CD4-positive, alpha-beta memory T cell (primary cell): ENCODE results near the gene XPO6. TPM values are rescaled to one million over a fixed set of nuclear protein-coding genes. Genes with fewer than 3 reads are reported as not detected.

Source experiments
- CTCF ChIA-PET: fragments of 350-600 bp; sonication (Branson Sonifier 250); formaldehyde crosslinking; loops from one replicate; lab custom pipeline; 2021; ENCODE audit warnings: inconsistent platforms; ENCODE audit not compliant: partially characterized antibody; lab: Charles Lee
- POLR2A ChIA-PET: fragments of 350-600 bp; sonication (Branson Sonifier 250); formaldehyde crosslinking; loops from one replicate; lab custom pipeline; 2021; ENCODE audit not compliant: partially characterized antibody; lab: Charles Lee
- DNase-seq, 5 donors: peaks; one replicate each; pipeline versions ENCODE4 v3.0.0 to v3.0.0-alpha.2; 2020 to 2022; ENCODE audit warnings: mixed read lengths in 1 of 5
- H3K27ac ChIP-seq: one replicate; pipeline ENCODE4 v1.7.0; 2013; ENCODE audit warnings: low read depth, low read length
- H3K27me3 ChIP-seq: 2 replicates; pipeline ENCODE4 v1.7.0; 2013; ENCODE audit warnings: mild to moderate bottlenecking, low read length, moderate library complexity; ENCODE audit not compliant: insufficient read depth
- H3K36me3 ChIP-seq: 2 replicates; pipeline ENCODE4 v1.7.0; 2013; ENCODE audit warnings: mild to moderate bottlenecking, low read length, moderate library complexity; ENCODE audit not compliant: insufficient read depth
- H3K4me1 ChIP-seq: 2 replicates; pipeline ENCODE4 v1.7.0; 2013; ENCODE audit warnings: mild to moderate bottlenecking, low read length, moderate library complexity; ENCODE audit not compliant: insufficient read depth
- H3K4me3 ChIP-seq, 2 donors: one replicate each; pipeline ENCODE4 v1.7.0; 2013; ENCODE audit warnings: low read length in 2 of 2, mild to moderate bottlenecking in 1 of 2
- H3K9me3 ChIP-seq, 2 donors: one replicate each; pipeline ENCODE4 v1.7.0; 2013; ENCODE audit warnings: low read length in 2 of 2, control low read depth in 1 of 2; ENCODE audit not compliant: control insufficient read depth in 1 of 2
- H3K27ac Mint-ChIP-seq, 7 donors: one replicate each; pipeline ENCODE4 v1.8.0; 2020 to 2021; ENCODE audit warnings: mixed read lengths in 7 of 7, mild to moderate bottlenecking in 6 of 7, inconsistent platforms in 3 of 7, moderate library complexity in 3 of 7
- H3K27me3 Mint-ChIP-seq, 2 donors: one replicate each; pipeline ENCODE4 v1.8.0; 2020 to 2021; ENCODE audit warnings: mixed read lengths in 2 of 2
- H3K36me3 Mint-ChIP-seq, 2 donors: one replicate each; pipeline ENCODE4 v1.8.0; 2020 to 2021; ENCODE audit warnings: mixed read lengths in 2 of 2, inconsistent platforms in 1 of 2, mild to moderate bottlenecking in 1 of 2
- H3K4me1 Mint-ChIP-seq, 4 donors: one replicate each; pipeline ENCODE4 v1.8.0; 2020 to 2021; ENCODE audit warnings: mixed read lengths in 4 of 4, mild to moderate bottlenecking in 1 of 4
- H3K4me3 Mint-ChIP-seq, 8 donors: one replicate each; pipeline ENCODE4 v1.8.0; 2020 to 2021; ENCODE audit warnings: mixed read lengths in 8 of 8, mild to moderate bottlenecking in 7 of 8, moderate library complexity in 6 of 8, inconsistent platforms in 3 of 8
- H3K9me3 Mint-ChIP-seq, 8 donors: one replicate each; pipeline ENCODE4 v1.8.0; 2020 to 2021; ENCODE audit warnings: mixed read lengths in 8 of 8, mild to moderate bottlenecking in 5 of 8, inconsistent platforms in 3 of 8, moderate library complexity in 1 of 8
- intact Hi-C: fragments of 100-400 bp; cut with micrococcal nuclease; formaldehyde crosslinking; loops from one replicate; pipeline ENCODE4 v1.15.1; 2023
- polyA plus RNA-seq, 2 donors: library from polyadenylated mRNA; unstranded; fragments of 300-500 nt; fragmentation: Illumina TruSeq; gene quantifications; one replicate each; pipeline ENCODE4 v1.2.3, GENCODE V29; 2021
- total RNA-seq, 2 experiments: library from RNA; stranded (reverse); gene quantifications; one replicate each; pipeline ENCODE4 v1.2.3, GENCODE V29; 2021

Gene XPO6
- total and polyA plus RNA-seq, 4 experiments from 2014 or later: 35.7 to 350 (median 219) TPM

DNA sequence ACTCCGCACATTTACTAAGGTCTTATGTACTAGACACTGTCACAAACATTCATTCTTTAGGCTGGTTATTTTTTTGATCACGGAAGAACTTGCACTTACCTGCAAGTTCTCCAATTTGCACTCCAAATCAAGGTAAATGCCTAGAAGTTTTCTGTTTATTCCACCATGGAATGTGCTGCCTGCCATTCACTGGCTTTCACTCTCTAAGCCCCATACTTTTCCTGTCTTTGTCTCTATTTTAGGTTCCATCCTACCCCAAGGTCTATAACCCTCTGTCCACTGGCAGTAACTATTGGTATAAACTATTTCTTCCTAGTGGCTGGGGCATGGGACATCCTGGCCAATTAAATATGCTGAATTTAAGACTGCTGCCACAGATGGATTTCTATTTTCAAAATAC is 15.9 kb downstream of the XPO6 start:
- Histone ChIP-seq H3K9me3 (no peaks in the 10 kb centered on the region), H3K4me3 (no peak overlapping the region), H3K27me3 (no peaks in the 10 kb centered on the region), H3K27ac (no peak overlapping the region), H3K4me1 (peaks cover 70% of the 10 kb centered on the region), H3K36me3 (peaks cover 15% of the 10 kb centered on the region)
- Mint-ChIP-seq H3K4me3 (peak overlapping the region in 3 of 8 donors; percentile 0 to 8 (median 1)), H3K27ac (peak overlapping the region; percentile 90 to 99 (median 98)), H3K4me1 (peaks cover 57 to 76% (median 66%) of the 10 kb centered on the region in 4 donors), H3K27me3 (no peaks in the 10 kb centered on the region), H3K9me3 (no peaks in the 10 kb centered on the region), H3K36me3 (peaks cover 28 to 54% of the 10 kb centered on the region in 2 donors)
- POLR2A ChIA-PET: interaction anchor here (4.6 to 12.7 kb wide), 2 partner anchors 14 to 54 kb away, joined by 53 to 229 read pairs; partner anchors contain the start of gene XPO6
- CTCF ChIA-PET: interaction anchor here (4.8 to 6.3 kb wide), 2 partner anchors 11 to 22 kb away, joined by 37 to 116 read pairs; no protein-coding TSS in a partner anchor
- intact Hi-C loops: no loop called here
- DNase-seq: no peak

DNA sequence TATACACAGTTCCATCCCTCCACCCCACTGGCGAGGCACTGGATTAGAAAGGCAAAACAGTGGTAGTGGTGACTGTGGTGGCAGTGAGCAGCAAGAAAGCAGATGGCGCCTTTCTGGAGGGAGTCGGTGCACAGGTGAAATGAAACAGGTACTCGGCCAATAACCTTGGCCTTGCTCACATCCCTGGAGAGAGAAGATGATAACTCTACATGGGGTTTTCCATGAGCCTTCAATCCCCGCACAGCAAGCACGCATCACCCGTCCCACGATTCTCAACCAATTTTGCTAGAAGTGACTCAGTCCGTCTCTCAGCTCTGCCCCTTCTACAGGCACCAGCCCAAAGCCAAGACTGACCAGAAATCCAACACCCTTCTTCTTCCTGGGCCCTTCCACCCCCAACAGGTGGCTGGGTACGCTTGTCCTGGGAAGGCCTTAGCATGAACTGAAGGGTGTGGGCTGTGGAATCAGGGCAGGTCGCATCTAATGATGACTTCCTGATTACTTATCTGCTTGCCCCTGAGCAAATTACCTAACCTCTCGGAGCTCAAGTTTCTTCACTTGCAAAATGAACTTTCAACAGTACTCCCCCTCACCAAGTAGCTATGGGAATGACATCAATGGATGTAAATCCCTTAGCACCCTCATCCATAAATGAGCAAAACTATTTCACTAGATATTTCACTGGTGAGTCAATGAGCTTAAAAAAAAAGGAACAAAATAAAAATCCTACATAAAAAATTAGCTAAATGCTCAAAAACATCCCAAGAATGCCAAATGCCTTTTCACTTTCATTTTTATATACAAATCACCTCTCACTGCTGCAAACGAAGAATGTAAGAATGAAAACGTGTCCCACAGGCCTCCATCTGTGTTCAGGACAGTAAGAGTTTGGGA is 18.0 kb downstream of the XPO6 start:
- H3K9me3 Mint-ChIP-seq: no peaks in the 10 kb centered on the region
- H3K4me3 Mint-ChIP-seq: peak overlapping the region; percentile 76 to 91 (median 84)
- H3K4me1 Mint-ChIP-seq: peaks cover 62 to 85% (median 75%) of the 10 kb centered on the region in 4 donors
- CTCF ChIA-PET: interaction anchor here (0.8 to 6.3 kb wide), 11 partner anchors 9 to 57 kb away, joined by 4 to 116 read pairs (median 7); no protein-coding TSS in a partner anchor
- peak overlapping the region; percentile 88 for H3K27ac ChIP-seq
- intact Hi-C loops: loop anchor here (1.0 to 2.0 kb wide), 3 partner anchors 17 to 52 kb away; no protein-coding TSS in a partner anchor
- peak overlapping the region; percentile 94 to 99 (median 98) for H3K27ac Mint-ChIP-seq
- peak overlapping the region; percentile 18 to 53 for H3K4me3 ChIP-seq
- no peaks in the 10 kb centered on the region for H3K9me3 ChIP-seq
- peak in 2 of 5 donors; percentile 42 to 80 for DNase-seq
- peaks cover 87% of the 10 kb centered on the region for H3K4me1 ChIP-seq
- POLR2A ChIA-PET: interaction anchor here (0.7 to 12.7 kb wide), 18 partner anchors 9 to 57 kb away, joined by 3 to 229 read pairs (median 6); partner anchors contain the start of gene XPO6
- H3K36me3 ChIP-seq: peaks cover 12% of the 10 kb centered on the region
- no peaks in the 10 kb centered on the region for H3K27me3 Mint-ChIP-seq
- peaks cover 19 to 53% of the 10 kb centered on the region in 2 donors for H3K36me3 Mint-ChIP-seq
- H3K27me3 ChIP-seq: no peaks in the 10 kb centered on the region

DNA sequence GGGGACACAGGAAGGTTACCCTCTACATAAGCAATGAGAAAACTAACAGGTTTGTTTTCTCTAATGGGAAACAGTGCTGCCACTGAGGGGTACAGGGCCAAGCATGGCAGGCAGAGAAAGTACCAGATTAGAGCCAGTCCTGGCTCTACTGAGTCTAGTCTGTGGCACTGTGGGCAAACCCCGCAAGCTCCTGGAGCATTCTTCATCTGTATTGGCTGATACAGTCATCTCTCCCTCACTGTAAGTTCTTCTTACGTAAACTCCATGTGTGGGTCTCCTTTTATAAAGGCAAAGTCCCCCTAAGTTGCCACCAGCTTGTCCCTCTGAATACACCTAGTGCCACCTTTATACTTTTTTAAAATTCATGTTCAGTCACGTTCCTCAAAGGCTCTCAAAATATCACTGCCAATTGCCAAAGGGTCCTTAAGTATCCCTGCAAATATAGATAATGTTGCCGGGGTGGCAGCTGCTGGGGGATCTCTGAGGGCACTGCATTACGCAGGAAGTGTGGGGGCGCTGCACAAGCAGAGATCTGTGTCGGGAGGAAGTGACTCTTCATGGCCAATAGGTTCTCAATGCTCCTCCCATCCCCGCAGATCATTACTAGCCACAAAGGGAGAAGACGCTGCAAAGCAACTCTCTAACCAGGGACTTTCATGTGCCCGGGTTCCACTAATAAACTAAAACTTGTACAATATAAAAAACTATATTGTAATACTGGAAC is 18.8 kb downstream of the XPO6 start:
- CTCF ChIA-PET: interaction anchor here (0.5 to 6.3 kb wide), 12 partner anchors 10 to 55 kb away, joined by 3 to 116 read pairs (median 4); no protein-coding TSS in a partner anchor
- intact Hi-C loops: loop anchor here (1.0 to 2.0 kb wide), 3 partner anchors 17 to 52 kb away; no protein-coding TSS in a partner anchor
- H3K36me3 ChIP-seq: peaks cover 12% of the 10 kb centered on the region
- H3K4me3 ChIP-seq: peak overlapping the region; percentile 18 to 53
- POLR2A ChIA-PET: interaction anchor here (0.9 to 12.7 kb wide), 12 partner anchors 9 to 56 kb away, joined by 4 to 229 read pairs (median 7); partner anchors contain the start of gene XPO6
- Mint-ChIP-seq H3K4me1 (peaks cover 69 to 93% (median 80%) of the 10 kb centered on the region in 4 donors), H3K27me3 (no peaks in the 10 kb centered on the region), H3K9me3 (no peaks in the 10 kb centered on the region), H3K4me3 (peak overlapping the region; percentile 76 to 91 (median 84)), H3K27ac (peak overlapping the region; percentile 94 to 99 (median 98)), H3K36me3 (peaks cover 19 to 53% of the 10 kb centered on the region in 2 donors)
- peaks cover 96% of the 10 kb centered on the region for H3K4me1 ChIP-seq
- DNase-seq: peak; percentile 78 to 91 (median 81)
- H3K27me3 ChIP-seq: no peaks in the 10 kb centered on the region
- peak overlapping the region; percentile 88 for H3K27ac ChIP-seq
- H3K9me3 ChIP-seq: no peaks in the 10 kb centered on the region

DNA sequence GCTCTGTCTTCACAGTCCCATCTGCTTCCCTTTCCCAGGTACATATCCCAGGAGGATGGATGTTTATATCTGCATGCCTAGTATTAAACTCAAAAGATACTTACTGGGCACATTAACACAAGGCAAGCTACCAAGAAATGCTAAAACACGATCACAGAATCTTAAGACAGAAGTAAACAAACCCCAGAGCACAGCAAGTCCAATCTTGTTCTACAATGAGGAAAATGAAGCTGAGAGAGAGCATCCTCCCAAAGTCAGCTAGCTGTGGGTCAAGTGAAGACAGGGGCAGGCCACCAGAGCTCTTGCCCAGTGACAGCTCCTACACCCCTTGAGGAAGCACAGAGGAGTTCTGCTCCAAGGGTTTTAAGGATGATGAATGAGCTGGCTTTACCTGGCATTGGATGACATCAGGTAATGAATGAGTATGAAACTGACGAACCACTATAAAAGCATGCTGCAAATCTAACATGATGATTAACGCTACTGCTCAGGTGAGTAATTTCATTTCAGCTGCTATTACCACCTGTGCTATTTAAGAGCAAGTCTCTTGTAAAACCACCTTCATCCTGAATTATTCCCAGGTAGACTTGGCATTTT is 20.3 kb downstream of the XPO6 start:
- H3K9me3 Mint-ChIP-seq: no peaks in the 10 kb centered on the region
- peaks cover 76 to 98% (median 89%) of the 10 kb centered on the region in 4 donors for H3K4me1 Mint-ChIP-seq
- H3K27ac Mint-ChIP-seq: peak overlapping the region; percentile 47 to 96 (median 90)
- peaks cover 99% of the 10 kb centered on the region for H3K4me1 ChIP-seq
- H3K36me3 ChIP-seq: peaks cover 12% of the 10 kb centered on the region
- no peaks in the 10 kb centered on the region for H3K27me3 Mint-ChIP-seq
- CTCF ChIA-PET: interaction anchor here (0.8 to 6.3 kb wide), 9 partner anchors 8 to 54 kb away, joined by 3 to 116 read pairs (median 6); no protein-coding TSS in a partner anchor
- POLR2A ChIA-PET: interaction anchor here (1.0 to 12.7 kb wide), 5 partner anchors 8 to 51 kb away, joined by 3 to 229 read pairs (median 53); partner anchors contain the start of gene XPO6
- H3K4me3 ChIP-seq: no peak overlapping the region
- no peaks in the 10 kb centered on the region for H3K9me3 ChIP-seq
- peak overlapping the region; percentile 35 for H3K27ac ChIP-seq
- H3K27me3 ChIP-seq: no peaks in the 10 kb centered on the region
- no peak for DNase-seq
- H3K36me3 Mint-ChIP-seq: peaks cover 15 to 48% of the 10 kb centered on the region in 2 donors
- peak overlapping the region in 7 of 8 donors; percentile 3 to 41 (median 18) for H3K4me3 Mint-ChIP-seq
- intact Hi-C loops: no loop called here

DNA sequence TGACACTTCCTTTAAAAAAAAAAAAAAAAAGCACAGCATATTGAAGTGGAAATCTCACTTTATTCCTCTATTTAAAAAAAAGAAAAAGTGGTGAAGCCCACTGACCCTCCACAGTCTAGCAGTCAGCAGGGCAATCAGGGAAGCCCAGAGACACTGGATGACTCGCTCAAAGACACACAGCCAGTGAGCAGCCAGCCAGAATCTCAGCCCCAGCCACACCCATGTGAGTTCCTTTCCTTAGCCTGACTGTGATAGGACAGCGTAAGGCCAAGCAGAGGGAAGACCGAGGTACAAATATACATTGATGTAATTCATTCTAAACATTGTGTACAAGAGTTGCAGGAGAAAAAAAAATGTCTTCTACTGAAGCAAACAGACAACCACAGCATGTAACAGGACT is 22.5 kb downstream of the XPO6 start:
- Histone ChIP-seq H3K4me3 (no peak overlapping the region), H3K27ac (peak overlapping the region; percentile 50), H3K9me3 (no peaks in the 10 kb centered on the region), H3K4me1 (peaks cover 97% of the 10 kb centered on the region), H3K27me3 (no peaks in the 10 kb centered on the region), H3K36me3 (no peaks in the 10 kb centered on the region)
- peaks cover 9 to 30% of the 10 kb centered on the region in 2 donors for H3K36me3 Mint-ChIP-seq
- peak overlapping the region; percentile 91 to 98 (median 93) for H3K27ac Mint-ChIP-seq
- peak overlapping the region; percentile 67 to 89 (median 80) for H3K4me3 Mint-ChIP-seq
- no peaks in the 10 kb centered on the region for H3K9me3 Mint-ChIP-seq
- POLR2A ChIA-PET: interaction anchor here (0.6 to 12.7 kb wide), 10 partner anchors 12 to 303 kb away, joined by 3 to 229 read pairs (median 6); partner anchors contain the start of gene XPO6
- DNase-seq: peak in 1 of 5 donors; percentile 52
- CTCF ChIA-PET: interaction anchor here (0.7 to 6.3 kb wide), 14 partner anchors 10 to 364 kb away, joined by 3 to 116 read pairs (median 4); partner anchors contain the start of genes SGF29 and XPO6
- H3K4me1 Mint-ChIP-seq: peaks cover 75 to 97% (median 87%) of the 10 kb centered on the region in 4 donors
- H3K27me3 Mint-ChIP-seq: no peaks in the 10 kb centered on the region
- intact Hi-C loops: no loop called here
